PFSK-1 (cell line): ENCODE data around the gene ADD3.

Source experiments
- FOXP2 ChIP-seq: optimal IDR thresholded peaks from 2 replicates; pipeline ENCODE3; 2011; ENCODE audit warnings: borderline replicate concordance, control low read depth, inconsistent platforms; ENCODE audit not compliant: insufficient read depth; ENCODE audit errors: extremely low read length, extremely low read depth
- POLR2AphosphoS5 ChIP-seq: IDR thresholded peaks from 2 replicates; pipeline ENCODE4 v1.6.1; 2012; ENCODE audit warnings: low read depth, mild to moderate bottlenecking, control low read depth, low read length, moderate library complexity
- REST ChIP-seq, 2 experiments: IDR thresholded peaks; 2 replicates each; pipeline versions ENCODE4 v1.6.1 to v1.8.0; 2011 to 2012; ENCODE audit warnings: low read depth in 2 of 2, low read length in 2 of 2, control low read depth in 1 of 2, inconsistent platforms in 1 of 2, mild to moderate bottlenecking in 1 of 2, moderate library complexity in 1 of 2; ENCODE audit not compliant: insufficient read depth in 1 of 2
- SIN3A ChIP-seq: IDR thresholded peaks from 2 replicates; pipeline ENCODE4 v1.6.1; 2012; ENCODE audit warnings: mild to moderate bottlenecking, low read length, moderate library complexity, borderline replicate concordance; ENCODE audit not compliant: insufficient read depth
- TAF1 ChIP-seq: IDR thresholded peaks from 2 replicates; pipeline ENCODE4 v1.6.1; 2012; ENCODE audit warnings: low read length, control low read depth, borderline replicate concordance; ENCODE audit not compliant: insufficient read depth

The ADD3 gene

GRCh38 chr10:110059925-110060324 lies 52.1 kb downstream of the ADD3 start:
- TF ChIP-seq TAF1 (no peak), POLR2AphosphoS5 (no peak), REST (IDR thresholded peaks at IDR 0.05; ENCODE audit: insufficient read depth in 1 of 2, low read depth in 2 of 2, low read length in 2 of 2) (no peak), FOXP2 (no peak), SIN3A (no peak)

GRCh38 chr10:110061687-110062086 lies 53.9 kb downstream of the ADD3 start:
- TF ChIP-seq SIN3A, result no peak

- TF ChIP-seq POLR2AphosphoS5 (no peak), SIN3A (no peak), REST (IDR thresholded peaks at IDR 0.05; ENCODE audit: insufficient read depth in 1 of 2, low read depth in 2 of 2, low read length in 2 of 2) (no peak), TAF1 (no peak), FOXP2 (no peak)
These were observed 57.5 kb downstream of the ADD3 start for GRCh38 chr10:110065269-110065668.

GRCh38 chr10:110067960-110068770 lies 60.4 kb downstream of the ADD3 start:
- TF ChIP-seq REST (IDR thresholded peaks at IDR 0.05; ENCODE audit: insufficient read depth in 1 of 2, low read depth in 2 of 2, low read length in 2 of 2) (no peak), SIN3A (no peak), TAF1 (no peak), FOXP2 (no peak), POLR2AphosphoS5 (no peak)

- TF ChIP-seq SIN3A (no peak), TAF1 (no peak), REST (IDR thresholded peaks at IDR 0.05; ENCODE audit: insufficient read depth in 1 of 2, low read depth in 2 of 2, low read length in 2 of 2) (no peak), FOXP2 (no peak), POLR2AphosphoS5 (no peak)
These were observed 61.0 kb downstream of the ADD3 start for GRCh38 chr10:110068780-110069179.
